ENCODE results near the gene HIVEP1. TPM values are rescaled to one million over a fixed set of nuclear protein-coding genes. Genes with fewer than 3 reads are reported as not detected.

The HIVEP1 gene
- total RNA-seq, 4 donors from 2014 or later = 17.5 to 29.0 (median 24.1) TPM

GRCh38 chr6:12077021-12077710 is 65.1 kb downstream of the HIVEP1 start:
- TF ChIP-seq, protein P1, sequence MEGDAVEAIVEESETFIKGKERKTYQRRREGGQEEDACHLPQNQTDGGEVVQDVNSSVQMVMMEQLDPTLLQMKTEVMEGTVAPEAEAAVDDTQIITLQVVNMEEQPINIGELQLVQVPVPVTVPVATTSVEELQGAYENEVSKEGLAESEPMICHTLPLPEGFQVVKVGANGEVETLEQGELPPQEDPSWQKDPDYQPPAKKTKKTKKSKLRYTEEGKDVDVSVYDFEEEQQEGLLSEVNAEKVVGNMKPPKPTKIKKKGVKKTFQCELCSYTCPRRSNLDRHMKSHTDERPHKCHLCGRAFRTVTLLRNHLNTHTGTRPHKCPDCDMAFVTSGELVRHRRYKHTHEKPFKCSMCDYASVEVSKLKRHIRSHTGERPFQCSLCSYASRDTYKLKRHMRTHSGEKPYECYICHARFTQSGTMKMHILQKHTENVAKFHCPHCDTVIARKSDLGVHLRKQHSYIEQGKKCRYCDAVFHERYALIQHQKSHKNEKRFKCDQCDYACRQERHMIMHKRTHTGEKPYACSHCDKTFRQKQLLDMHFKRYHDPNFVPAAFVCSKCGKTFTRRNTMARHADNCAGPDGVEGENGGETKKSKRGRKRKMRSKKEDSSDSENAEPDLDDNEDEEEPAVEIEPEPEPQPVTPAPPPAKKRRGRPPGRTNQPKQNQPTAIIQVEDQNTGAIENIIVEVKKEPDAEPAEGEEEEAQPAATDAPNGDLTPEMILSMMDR (IDR thresholded peaks at IDR 0.05; ENCODE audit: low read depth) = no peak

DNA sequence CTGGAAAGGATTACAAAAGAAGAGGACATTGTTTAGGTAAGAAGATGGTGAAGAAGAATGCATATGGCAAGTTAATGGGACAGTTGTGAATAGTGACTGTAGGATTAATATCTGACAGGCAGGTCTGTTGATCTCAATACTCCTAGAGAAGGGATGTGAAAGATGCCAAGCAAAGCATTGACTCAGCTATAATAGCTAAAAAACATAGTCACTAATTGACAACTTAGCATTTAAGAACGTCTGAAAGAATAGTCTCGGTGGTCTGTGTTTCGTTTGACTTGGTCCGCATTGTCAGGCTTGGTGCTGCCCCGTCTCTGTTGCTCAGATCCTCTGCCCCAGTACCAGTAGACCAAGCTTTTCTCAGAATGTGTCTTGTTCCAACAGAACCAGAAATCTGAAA is 65.9 kb downstream of the HIVEP1 start:
- TF ChIP-seq, protein P1 (IDR thresholded peaks at IDR 0.05; ENCODE audit: low read depth) = no peak

- TF ChIP-seq, protein P1 (IDR thresholded peaks at IDR 0.05; ENCODE audit: low read depth) = no peak
These were observed 69.7 kb downstream of the HIVEP1 start for GRCh38 chr6:12081771-12082170.

GRCh38 chr6:12082368-12082767 is 70.3 kb downstream of the HIVEP1 start:
- TF ChIP-seq, protein P1 (IDR thresholded peaks at IDR 0.05; ENCODE audit: low read depth) = no peak

DNA sequence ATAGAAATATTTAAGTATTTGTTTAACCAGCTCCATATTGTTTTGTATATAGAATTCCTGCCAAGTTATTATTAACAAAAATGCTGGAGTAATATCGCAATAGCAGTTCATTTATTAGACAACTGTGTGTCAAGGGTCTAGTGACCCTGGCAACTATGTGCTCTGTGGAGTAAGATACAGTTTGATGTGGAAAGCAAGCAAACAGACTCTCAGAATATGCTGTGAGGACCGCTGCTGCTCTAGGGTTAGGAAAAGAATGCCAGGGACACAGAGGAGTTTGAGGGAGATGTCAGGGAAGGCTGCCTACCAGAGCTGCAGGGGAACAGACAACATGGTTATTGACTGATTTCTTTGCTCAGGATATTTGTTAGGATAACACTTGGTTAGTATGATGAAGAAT is 71.2 kb downstream of the HIVEP1 start:
- TF ChIP-seq, protein P1 (IDR thresholded peaks at IDR 0.05; ENCODE audit: low read depth) = no peak

GRCh38 chr6:12083763-12084162 is 71.7 kb downstream of the HIVEP1 start:
- TF ChIP-seq, protein P1 (IDR thresholded peaks at IDR 0.05; ENCODE audit: low read depth) = no peak

GRCh38 chr6:12084681-12085080 is 72.6 kb downstream of the HIVEP1 start:
- TF ChIP-seq, protein P1 (IDR thresholded peaks at IDR 0.05; ENCODE audit: low read depth) = no peak
